ENCODE data around the gene PTPRN2. TPM values are rescaled to one million over a fixed set of nuclear protein-coding genes. Genes with fewer than 3 reads are reported as not detected.

The PTPRN2 gene
- total RNA-seq, 1 donor from 2014 or later, result 15.4 TPM

GRCh38 chr7:158015403-158016179, 572.0 kb downstream of the PTPRN2 start:
- H3K4me1 Mint-ChIP-seq (ENCODE audit: unreplicated experiment), result peaks cover 7% of the 10 kb centered on the region

GRCh38 chr7:158014976-158015375, 572.6 kb downstream of the PTPRN2 start:
- Mint-ChIP-seq H3K27me3 (peaks cover 11% of the 10 kb centered on the region), H3K4me3 (no peak overlapping the region), H3K27ac (no peak overlapping the region), H3K4me1 (ENCODE audit: unreplicated experiment) (peaks cover 7% of the 10 kb centered on the region), H3K36me3 (no peaks in the 10 kb centered on the region), H3K9me3 (no peaks in the 10 kb centered on the region)
- TF ChIP-seq CTCF (conservative IDR thresholded peaks at IDR 0.05), result no peak
- peak; percentile 15 for DNase-seq (ENCODE audit: extremely low spot score, unreplicated experiment)

More at GRCh38 chr7:158015403-158016179, 572.0 kb downstream of the PTPRN2 start:
- Mint-ChIP-seq H3K27me3 (peaks cover 9% of the 10 kb centered on the region), H3K4me3 (no peak overlapping the region), H3K27ac (no peak overlapping the region), H3K36me3 (no peaks in the 10 kb centered on the region), H3K9me3 (no peaks in the 10 kb centered on the region)
- TF ChIP-seq CTCF (conservative IDR thresholded peaks at IDR 0.05), result no peak
- DNase-seq (ENCODE audit: extremely low spot score, unreplicated experiment), result peak; percentile 55

GRCh38 chr7:158013085-158013668, 574.4 kb downstream of the PTPRN2 start:
- H3K9me3 Mint-ChIP-seq, result no peaks in the 10 kb centered on the region
- no peak overlapping the region for H3K4me3 Mint-ChIP-seq
- no peak overlapping the region for H3K27ac Mint-ChIP-seq
- DNase-seq (ENCODE audit: extremely low spot score, unreplicated experiment), result no peak
- peaks cover 23% of the 10 kb centered on the region for H3K27me3 Mint-ChIP-seq
- H3K4me1 Mint-ChIP-seq (ENCODE audit: unreplicated experiment), result peaks cover 11% of the 10 kb centered on the region
- H3K36me3 Mint-ChIP-seq, result no peaks in the 10 kb centered on the region
- no peak for TF ChIP-seq CTCF (conservative IDR thresholded peaks at IDR 0.05)

- Mint-ChIP-seq H3K4me3 (no peak overlapping the region), H3K27me3 (peaks cover 23% of the 10 kb centered on the region), H3K9me3 (no peaks in the 10 kb centered on the region), H3K36me3 (no peaks in the 10 kb centered on the region), H3K4me1 (ENCODE audit: unreplicated experiment) (peaks cover 17% of the 10 kb centered on the region), H3K27ac (no peak overlapping the region)
- TF ChIP-seq CTCF (conservative IDR thresholded peaks at IDR 0.05), result no peak
- no peak for DNase-seq (ENCODE audit: extremely low spot score, unreplicated experiment)
Observed at GRCh38 chr7:158011941-158012340, 575.7 kb downstream of the PTPRN2 start.

GRCh38 chr7:158010961-158011693, 576.5 kb downstream of the PTPRN2 start:
- H3K27me3 Mint-ChIP-seq, result peaks cover 23% of the 10 kb centered on the region
- H3K9me3 Mint-ChIP-seq, result no peaks in the 10 kb centered on the region
- no peak overlapping the region for H3K27ac Mint-ChIP-seq
- no peaks in the 10 kb centered on the region for H3K36me3 Mint-ChIP-seq
- peak; percentile 47 for TF ChIP-seq CTCF (conservative IDR thresholded peaks at IDR 0.05)
- no peak overlapping the region for H3K4me3 Mint-ChIP-seq
- DNase-seq (ENCODE audit: extremely low spot score, unreplicated experiment), result no peak
- peaks cover 17% of the 10 kb centered on the region for H3K4me1 Mint-ChIP-seq (ENCODE audit: unreplicated experiment)

Data from type B pancreatic cell (in vitro differentiated cells).